ENCODE data around the gene VASN. TPM values are rescaled to one million over a fixed set of nuclear protein-coding genes. Genes with fewer than 3 reads are reported as not detected.
A peak's percentile ranks its signal among the peaks of the same experiment; 100 is the strongest.

The VASN gene
- total RNA-seq, 2 donors from 2014 or later, result 14.3 to 22.1 TPM

DNA sequence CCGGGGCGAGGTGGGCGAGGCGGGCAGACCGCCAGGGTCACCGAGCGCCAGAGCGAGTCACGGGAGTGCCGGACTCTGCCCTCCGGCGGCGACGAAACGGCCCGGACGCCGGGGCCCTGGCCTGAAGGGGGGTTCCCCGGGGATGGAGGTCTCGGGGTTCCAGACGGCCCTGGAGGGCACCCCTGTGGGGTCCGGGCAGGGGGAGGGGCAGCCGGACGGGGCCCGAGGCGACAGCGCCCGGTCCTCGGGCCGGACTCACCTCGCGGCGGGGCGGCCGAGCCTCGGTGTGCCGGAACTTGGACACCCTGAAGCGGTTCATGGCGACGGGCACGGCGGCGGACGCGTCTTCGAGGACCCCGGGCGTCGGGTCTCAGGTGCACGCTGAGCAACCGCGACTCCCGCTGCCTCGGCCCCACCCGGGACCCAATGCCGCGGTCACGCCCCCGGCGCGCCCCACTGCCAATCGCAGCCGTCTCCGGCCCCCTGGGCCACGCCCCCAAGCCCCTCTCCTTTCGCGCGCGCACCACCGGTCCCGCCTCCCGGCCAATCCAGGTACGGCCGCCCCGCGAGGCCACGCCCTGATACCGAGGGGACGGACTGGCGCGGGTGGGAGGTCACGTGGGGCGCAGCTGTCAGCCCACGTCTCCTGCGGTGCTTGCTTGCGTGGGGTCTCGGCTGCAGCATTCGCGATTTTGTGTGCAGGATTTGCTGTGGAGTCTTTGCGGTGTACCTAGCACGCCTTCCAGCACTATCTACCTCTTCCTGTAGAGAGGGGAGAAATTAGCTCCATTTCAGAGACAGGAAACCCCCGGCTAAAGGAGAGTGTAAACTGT lies 44.8 kb downstream of the VASN start, which contains the start of gene CORO7:
TSS of gene CORO7 (minus strand) at position 397 of the 833 bp plus-strand sequence. CDS start at position 319, 78 bp downstream.
- WGBS, 2 donors, result 0% methylated on average over 3 to 57 of the region's 92 CpGs
- peak within 1 kb of the TSS; percentile 48 to 53 for H3K4me3 ChIP-seq

DNA sequence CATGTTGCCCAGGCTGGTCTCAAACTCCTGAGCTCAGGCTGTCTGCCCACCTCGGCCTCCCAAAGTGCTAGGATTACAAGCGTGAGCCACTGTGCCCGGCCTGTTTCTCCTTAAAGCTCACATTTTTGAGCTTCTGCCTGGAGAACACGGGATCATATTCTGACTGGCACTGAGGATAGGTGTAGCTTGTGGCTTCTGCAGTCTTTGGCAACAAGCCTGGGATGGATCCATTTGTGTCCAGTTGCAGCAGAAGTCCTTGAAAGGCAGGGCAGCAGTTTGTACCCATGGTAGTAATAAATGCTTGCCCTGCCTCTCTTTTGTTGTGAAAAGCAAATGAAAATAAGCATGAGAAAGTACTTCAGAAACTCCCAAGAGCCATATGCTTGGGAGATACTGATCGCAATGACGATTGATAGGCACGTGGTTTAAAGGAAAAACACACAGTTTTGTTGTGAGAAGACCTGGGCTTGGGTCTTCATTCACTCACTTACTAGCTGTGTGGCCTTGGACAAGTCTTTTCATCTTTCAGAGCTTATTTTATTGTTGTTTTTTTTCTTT lies 47.8 kb downstream of the VASN start:
- 73 to 76% methylated on average over 6 to 7 of the region's 7 CpGs for WGBS, 2 donors
- peaks cover 16% of the 10 kb centered on the region for H3K4me1 ChIP-seq
- no peaks in the 10 kb centered on the region for H3K36me3 ChIP-seq (replicated peaks in 1 of 2; ENCODE audit: insufficient read depth in 1 of 2, low read depth in 2 of 2)
- H3K9me3 ChIP-seq, result no peaks in the 10 kb centered on the region
- H3K27me3 ChIP-seq, result no peaks in the 10 kb centered on the region
- TF ChIP-seq, protein P1, sequence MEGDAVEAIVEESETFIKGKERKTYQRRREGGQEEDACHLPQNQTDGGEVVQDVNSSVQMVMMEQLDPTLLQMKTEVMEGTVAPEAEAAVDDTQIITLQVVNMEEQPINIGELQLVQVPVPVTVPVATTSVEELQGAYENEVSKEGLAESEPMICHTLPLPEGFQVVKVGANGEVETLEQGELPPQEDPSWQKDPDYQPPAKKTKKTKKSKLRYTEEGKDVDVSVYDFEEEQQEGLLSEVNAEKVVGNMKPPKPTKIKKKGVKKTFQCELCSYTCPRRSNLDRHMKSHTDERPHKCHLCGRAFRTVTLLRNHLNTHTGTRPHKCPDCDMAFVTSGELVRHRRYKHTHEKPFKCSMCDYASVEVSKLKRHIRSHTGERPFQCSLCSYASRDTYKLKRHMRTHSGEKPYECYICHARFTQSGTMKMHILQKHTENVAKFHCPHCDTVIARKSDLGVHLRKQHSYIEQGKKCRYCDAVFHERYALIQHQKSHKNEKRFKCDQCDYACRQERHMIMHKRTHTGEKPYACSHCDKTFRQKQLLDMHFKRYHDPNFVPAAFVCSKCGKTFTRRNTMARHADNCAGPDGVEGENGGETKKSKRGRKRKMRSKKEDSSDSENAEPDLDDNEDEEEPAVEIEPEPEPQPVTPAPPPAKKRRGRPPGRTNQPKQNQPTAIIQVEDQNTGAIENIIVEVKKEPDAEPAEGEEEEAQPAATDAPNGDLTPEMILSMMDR (IDR thresholded peaks at IDR 0.05), result no peak
- no peak for TF ChIP-seq POLR2A (IDR thresholded peaks at IDR 0.05)
- no peak for DNase-seq
- intact Hi-C loops (cut with DNase I), result no loop called here
- ATAC-seq, result no peak
- no peak overlapping the region for H3K27ac ChIP-seq
- H3K4me3 ChIP-seq, result no peak overlapping the region

More for the DNA sequence above, 44.8 kb downstream of the VASN start, which contains the start of gene CORO7:
- TF ChIP-seq, protein P1 (IDR thresholded peaks at IDR 0.05), result peak in 4 of 7 experiments; percentile 17 to 37 (median 28)
- TF ChIP-seq POLR2A (IDR thresholded peaks at IDR 0.05), result peak; percentile 49 to 76 (median 66)
- no peaks in the 10 kb centered on the region for H3K36me3 ChIP-seq (replicated peaks in 1 of 2; ENCODE audit: insufficient read depth in 1 of 2, low read depth in 2 of 2)
- H3K27ac ChIP-seq, result peak within 1 kb of the TSS; percentile 33 to 78 (median 56)
- intact Hi-C loops (cut with DNase I), result no loop called here
- H3K9me3 ChIP-seq, result no peaks in the 10 kb centered on the region
- H3K4me1 ChIP-seq, result peaks cover 14% of the 10 kb centered on the region
- H3K27me3 ChIP-seq, result no peaks in the 10 kb centered on the region
- ATAC-seq (peak; percentile 98), DNase-seq (peak; percentile 94 to 97 (median 96))

DNA sequence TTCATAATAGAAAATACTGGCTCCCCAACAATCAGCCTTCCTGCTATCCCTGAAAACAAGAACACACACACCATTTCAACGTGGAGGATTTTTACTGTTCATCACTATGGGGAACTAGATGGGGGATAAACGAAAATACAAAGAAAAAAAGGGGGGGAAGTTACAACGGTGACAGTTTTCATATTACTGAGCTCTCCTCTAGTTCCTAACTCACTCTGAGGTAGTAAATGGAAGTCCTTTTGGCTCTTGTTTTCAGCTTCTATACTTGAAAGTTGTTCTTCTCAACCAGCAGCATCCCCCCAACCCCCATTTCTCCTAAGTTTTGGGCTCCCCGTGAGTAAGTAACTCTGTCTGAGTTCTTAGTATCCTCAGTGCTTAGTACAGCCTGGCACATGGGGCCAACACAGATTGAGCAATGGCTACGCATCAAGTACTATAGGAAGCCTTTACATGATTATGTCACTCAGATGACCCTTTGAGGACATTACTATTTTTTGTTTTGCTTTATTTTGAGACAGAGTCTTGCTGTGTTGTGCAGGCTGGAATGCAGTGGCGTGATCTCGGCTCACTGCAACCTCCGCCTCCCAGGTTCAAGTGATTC lies 49.0 kb downstream of the VASN start:
- WGBS, 2 donors, result 71 to 83% methylated on average over 8 of the region's 8 CpGs
- no peaks in the 10 kb centered on the region for H3K36me3 ChIP-seq (replicated peaks in 1 of 2; ENCODE audit: insufficient read depth in 1 of 2, low read depth in 2 of 2)

DNA sequence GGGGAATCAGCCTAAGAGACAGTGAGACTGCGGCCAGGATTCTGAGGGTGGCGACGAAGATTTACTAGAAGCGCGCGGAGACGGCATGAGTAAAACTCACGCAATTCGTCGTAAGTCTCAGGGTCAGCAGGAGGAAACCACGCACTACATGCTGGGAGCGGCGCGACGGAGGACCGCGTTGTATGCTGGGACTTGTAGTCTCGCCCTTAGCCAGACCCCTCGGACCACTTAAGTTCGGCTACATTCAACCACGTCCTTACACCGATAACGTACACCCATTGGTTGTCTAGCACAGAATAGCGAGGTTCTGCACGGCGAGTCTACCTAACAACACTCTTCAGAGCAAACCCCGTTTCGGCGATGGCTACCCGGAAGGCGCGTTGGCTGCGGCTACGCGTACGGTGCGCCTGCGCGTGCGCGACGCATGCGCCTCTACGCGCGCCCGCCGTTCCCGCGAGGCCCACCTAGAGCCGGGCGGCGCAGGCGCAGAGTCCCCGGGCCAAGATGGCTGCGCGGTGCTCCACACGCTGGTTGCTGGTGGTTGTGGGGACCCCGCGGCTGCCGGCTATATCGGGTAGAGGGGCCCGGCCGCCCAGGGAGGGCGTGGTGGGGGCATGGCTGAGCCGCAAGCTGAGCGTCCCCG lies 53.9 kb downstream of the VASN start, which contains the start of gene DNAJA3:
TSS of gene DNAJA3 (plus strand) at position 491 of the 643 bp plus-strand sequence. CDS start at position 505, 14 bp downstream.
- no peaks in the 10 kb centered on the region for H3K27me3 ChIP-seq
- peak within 1 kb of the TSS; percentile 89 to 97 (median 92) for H3K27ac ChIP-seq
- H3K9me3 ChIP-seq, result no peaks in the 10 kb centered on the region
- 0% methylated on average over 19 to 68 of the region's 68 CpGs for WGBS, 2 donors
- intact Hi-C loops (cut with DNase I), result no loop called here
- peak; percentile 92 to 95 (median 93) for DNase-seq
- peak within 1 kb of the TSS; percentile 71 to 75 for H3K4me3 ChIP-seq
- no peaks in the 10 kb centered on the region for H3K36me3 ChIP-seq (replicated peaks in 1 of 2; ENCODE audit: insufficient read depth in 1 of 2, low read depth in 2 of 2)
- TF ChIP-seq POLR2A (IDR thresholded peaks at IDR 0.05), result peak; percentile 35 to 83 (median 82)
- TF ChIP-seq, protein P1 (IDR thresholded peaks at IDR 0.05), result peak in 1 of 7 experiments; percentile 25
- ATAC-seq, result peak; percentile 97
- peaks cover 23% of the 10 kb centered on the region for H3K4me1 ChIP-seq

More for the DNA sequence above, 49.0 kb downstream of the VASN start:
- ATAC-seq, result no peak
- H3K4me1 ChIP-seq, result peaks cover 11% of the 10 kb centered on the region
- no peak overlapping the region for H3K27ac ChIP-seq
- no peak for DNase-seq
- no peak overlapping the region for H3K4me3 ChIP-seq
- TF ChIP-seq POLR2A (IDR thresholded peaks at IDR 0.05), result no peak
- TF ChIP-seq, protein P1 (IDR thresholded peaks at IDR 0.05), result no peak
- no peaks in the 10 kb centered on the region for H3K9me3 ChIP-seq
- no peaks in the 10 kb centered on the region for H3K27me3 ChIP-seq
- intact Hi-C loops (cut with DNase I), result no loop called here

Data from body of pancreas (tissue), 4 donors.